ENCODE data around the gene ABCA2.

ABCA2 gene, protein sequence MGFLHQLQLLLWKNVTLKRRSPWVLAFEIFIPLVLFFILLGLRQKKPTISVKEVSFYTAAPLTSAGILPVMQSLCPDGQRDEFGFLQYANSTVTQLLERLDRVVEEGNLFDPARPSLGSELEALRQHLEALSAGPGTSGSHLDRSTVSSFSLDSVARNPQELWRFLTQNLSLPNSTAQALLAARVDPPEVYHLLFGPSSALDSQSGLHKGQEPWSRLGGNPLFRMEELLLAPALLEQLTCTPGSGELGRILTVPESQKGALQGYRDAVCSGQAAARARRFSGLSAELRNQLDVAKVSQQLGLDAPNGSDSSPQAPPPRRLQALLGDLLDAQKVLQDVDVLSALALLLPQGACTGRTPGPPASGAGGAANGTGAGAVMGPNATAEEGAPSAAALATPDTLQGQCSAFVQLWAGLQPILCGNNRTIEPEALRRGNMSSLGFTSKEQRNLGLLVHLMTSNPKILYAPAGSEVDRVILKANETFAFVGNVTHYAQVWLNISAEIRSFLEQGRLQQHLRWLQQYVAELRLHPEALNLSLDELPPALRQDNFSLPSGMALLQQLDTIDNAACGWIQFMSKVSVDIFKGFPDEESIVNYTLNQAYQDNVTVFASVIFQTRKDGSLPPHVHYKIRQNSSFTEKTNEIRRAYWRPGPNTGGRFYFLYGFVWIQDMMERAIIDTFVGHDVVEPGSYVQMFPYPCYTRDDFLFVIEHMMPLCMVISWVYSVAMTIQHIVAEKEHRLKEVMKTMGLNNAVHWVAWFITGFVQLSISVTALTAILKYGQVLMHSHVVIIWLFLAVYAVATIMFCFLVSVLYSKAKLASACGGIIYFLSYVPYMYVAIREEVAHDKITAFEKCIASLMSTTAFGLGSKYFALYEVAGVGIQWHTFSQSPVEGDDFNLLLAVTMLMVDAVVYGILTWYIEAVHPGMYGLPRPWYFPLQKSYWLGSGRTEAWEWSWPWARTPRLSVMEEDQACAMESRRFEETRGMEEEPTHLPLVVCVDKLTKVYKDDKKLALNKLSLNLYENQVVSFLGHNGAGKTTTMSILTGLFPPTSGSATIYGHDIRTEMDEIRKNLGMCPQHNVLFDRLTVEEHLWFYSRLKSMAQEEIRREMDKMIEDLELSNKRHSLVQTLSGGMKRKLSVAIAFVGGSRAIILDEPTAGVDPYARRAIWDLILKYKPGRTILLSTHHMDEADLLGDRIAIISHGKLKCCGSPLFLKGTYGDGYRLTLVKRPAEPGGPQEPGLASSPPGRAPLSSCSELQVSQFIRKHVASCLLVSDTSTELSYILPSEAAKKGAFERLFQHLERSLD (N-terminal part only)
- 106 to 205 reads per million in 2 donors for total RNA-seq

DNA sequence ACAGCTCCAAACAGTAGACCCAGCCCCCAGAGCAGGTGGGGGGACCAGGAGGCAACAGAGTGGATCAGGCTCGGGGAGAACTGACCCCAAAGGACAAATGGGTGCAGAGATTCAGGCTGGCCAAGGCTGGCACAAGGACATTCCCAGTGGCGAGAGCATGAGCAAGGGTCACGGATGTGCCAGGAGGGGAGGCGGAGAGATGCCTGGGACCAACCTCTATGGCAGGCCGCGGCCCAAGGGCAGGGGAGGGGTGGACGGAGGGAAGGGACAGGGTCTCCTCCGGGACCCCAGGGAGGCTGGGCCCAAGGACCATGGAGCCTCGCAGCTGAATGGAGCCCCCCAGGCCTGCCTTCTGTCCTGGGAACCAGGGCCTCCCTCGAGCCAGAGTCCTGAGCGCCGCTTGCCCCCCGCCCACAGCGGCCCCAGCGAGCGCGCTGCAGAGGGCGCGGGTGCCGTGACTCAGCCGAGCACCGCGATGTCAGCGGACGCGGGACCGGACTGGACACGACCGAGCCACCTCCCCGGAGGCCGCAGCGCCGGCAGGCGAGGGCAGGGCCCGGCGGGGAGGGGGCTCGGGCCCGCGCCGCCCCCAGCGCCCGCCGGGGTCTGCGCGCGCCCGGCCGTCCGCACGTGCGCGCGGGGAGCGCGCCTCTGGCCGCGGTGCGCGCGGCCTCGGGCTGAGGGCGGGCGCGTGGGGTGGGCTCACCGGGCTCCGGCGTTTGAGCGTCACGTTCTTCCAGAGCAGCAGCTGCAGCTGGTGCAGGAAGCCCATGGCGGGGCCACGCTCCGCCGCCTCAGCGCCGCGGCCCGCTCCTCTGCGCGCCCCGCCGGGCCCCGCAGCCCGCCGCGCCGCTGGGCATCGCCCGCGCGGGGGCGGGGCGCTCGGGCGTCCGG lies at the start of gene ABCA2:
ABCA2 (minus strand) TSS at position 869 of the 894 bp plus-strand sequence; CDS start at position 772, 97 bp downstream.
- DNase-seq = no peak

DNA sequence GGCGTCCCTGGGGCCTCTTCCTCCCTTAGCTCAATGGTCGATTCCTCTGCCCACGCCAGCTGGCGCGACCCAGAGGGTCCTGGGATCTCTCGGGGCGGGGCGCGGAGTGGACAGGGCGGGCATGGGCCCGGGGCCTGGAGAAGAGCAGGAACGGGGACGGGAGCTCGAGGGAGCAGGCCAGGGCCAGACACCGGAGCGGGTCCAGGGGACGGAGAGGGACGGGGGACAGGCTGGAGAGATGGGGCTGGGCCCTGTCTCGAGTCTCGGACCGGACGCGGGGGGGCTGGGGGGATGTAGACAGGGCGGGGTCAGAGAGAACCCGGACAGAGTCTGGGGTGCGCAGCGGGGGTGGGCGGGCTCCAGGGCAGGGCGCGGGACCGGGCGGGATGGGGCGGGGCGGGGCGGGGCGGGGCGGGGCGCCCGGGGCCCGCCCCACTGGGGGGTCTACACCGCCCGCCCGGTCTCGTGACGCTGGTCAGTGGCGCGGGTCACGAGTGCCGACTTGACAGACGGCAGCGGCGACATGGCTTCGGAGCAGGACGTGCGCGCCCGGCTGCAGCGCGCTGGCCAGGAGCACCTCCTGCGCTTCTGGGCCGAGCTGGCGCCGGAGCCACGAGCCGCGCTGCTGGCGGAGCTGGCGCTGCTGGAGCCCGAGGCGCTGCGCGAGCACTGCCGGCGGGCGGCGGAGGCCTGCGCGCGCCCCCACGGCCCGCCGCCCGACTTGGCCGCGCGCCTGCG lies 49.1 kb upstream of the ABCA2 start, which contains the start of gene UAP1L1:
UAP1L1 (plus strand) TSS at position 508 of the 738 bp plus-strand sequence; CDS start at position 524, 16 bp downstream.
- peak; percentile 36 for DNase-seq

DNA sequence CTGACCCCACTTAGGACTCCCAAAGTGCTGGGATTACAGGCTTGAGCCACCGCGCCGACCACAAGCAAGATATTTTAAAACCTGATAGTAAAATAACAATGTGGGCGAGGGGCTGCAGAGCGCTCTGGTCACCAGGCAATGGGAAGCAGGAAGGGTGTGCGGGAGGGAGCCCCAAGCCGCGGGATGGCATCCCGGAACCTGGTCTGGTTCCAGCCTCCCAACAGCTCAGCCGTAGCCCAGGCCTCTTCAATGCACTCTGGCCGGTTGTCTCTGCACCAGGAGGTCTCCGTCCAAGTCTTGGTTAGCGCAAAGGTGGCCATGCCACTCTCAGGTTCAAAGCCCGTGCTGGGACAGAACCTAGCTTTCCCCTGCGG lies 48.6 kb upstream of the ABCA2 start:
- no peak for DNase-seq

DNA sequence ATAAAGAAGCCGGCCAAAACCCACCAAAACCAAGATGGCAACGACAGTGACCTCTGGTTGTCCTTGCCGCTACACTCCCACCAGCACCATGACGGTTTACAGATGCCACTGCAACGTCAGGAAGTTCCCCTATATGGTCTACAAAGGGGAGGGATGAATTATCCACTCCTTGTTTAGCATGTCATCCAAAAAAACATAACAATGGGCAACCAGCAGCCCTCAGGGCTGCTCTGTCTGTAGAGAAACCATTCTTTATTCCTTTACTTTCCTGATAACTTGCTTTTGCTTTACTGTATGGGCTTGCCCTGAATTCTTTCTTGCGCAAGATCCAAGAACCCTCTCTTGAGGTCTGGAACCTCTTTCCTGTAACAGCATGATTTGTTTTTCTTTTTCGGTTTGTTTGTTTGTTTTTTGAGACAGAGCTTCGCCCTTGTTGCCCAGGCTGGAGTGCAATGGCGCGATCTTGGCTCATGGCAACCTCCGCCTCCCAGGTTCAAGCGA lies 47.3 kb upstream of the ABCA2 start:
- DNase-seq = no peak

DNA sequence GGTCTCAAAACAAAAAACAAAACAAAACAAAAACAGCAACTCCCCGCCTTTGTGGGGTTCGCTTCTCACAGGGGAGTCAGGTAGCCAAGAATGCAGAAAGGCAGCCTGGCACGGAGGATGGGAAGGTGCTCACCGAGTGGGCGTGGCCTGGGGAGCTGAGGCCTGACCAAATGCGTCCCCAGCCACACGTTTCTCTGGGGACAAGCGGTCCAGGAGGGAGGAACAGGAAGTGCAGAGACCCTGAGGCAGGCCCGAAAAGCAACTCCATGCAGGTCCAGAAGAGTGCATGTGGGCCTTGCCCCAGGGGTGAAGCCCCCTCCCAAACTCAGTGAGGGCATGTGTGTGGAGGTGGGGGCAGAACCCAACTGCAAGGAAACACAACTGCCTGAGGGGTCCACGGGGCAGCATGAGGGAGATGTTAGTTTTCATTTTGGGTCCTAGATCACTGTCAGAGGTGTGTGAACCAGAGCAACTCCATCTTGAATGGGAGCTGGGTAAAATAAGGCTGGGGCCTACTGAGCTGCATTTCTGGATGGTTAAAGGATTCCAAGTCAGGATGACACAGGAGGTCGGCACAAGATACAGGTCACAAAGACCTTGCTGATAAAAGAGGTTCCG lies 46.7 kb upstream of the ABCA2 start:
- no peak for DNase-seq

DNA sequence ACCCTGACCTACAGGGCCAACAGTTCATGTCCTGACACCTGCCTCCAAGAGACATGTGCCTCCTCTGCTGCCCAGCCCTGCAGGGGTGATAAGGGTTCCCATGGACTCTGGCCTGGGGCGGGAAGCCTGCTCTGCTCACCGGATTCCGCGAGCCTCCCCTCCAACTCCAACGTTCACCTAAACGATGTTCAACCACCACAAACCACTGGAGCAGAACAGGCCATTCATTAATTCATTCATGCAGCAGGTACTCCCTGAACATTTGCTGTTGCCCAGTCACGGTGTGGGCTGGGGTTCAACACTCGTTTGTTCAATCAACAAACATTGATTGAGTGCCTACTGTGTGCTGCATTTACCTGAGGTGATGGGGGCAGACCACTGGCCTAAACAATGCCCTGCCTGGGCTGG lies 46.0 kb upstream of the ABCA2 start:
- DNase-seq = no peak

DNA sequence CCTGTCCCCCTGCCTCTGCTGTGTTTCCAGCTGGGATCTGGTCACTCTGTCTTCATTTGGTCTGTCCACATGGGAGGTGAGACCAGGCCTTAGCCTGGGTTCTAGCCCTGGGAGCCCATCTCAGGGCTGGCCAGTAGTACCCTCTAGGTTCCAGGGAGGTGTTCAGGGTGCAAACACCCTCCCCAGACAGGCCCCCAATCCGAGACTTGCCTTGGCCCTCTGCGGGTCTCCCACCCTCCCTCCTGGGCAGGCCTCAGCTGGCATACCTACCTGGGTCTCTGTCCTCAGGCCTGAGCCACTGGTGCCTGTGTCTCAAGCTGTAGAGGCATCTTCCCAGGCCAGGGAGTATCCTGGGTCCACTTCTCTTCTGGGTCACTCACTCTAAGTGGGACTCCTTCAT lies 43.2 kb upstream of the ABCA2 start:
- DNase-seq = no peak

DNA sequence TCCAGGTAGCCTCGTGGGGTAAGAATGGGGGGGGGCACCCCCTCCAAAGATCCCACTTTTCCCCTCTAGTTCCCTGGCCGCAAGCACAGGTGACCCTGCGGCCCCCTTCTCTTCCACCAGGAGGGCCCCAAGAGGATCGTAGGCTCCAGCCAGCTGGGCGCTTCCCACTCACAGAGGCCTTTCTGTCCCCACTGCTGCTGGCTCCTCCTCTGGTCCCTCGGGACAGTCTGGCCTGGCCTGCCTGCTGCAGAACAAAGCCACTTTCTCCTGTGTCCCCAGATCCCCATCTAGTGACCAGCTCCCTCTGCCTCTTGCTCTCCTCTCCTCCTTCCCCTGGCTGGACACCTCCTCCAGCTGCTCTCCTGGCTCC lies 42.9 kb upstream of the ABCA2 start:
- DNase-seq = no peak

DNA sequence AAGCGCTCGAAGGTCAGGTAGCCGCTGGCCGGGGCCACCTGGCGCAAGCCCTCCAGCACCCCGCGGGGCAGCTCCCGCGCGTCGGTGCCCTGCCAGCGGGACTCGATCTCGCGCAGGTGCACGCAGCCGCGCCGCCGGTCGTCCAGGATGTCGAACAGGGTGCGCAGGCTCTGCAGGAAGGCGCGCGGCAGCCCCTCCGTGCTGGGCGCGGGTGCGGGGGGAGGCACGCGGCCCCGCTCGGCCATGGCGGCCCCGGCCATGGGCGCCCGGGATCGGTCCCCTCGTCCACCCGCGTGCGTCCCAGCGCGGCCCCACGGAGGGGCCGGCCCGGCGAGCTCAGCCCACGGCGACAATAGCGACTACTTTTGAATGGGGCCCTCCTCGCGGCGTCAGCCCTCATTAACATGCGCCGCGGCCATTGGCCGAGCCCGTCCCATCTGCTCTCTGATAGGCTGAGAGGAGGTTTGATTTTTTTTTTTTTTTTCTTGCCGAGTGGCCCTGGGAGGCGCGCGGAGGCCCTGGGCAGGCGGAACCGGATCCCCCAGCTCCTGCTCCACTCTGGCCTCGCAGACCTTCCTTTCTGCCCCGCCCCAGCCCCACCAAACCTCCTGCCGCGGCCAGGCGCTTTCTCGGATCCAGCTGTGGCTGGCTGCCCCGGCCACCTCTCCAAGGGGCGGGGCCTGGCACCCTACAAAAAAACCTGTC lies 42.3 kb upstream of the ABCA2 start, which contains the start of gene SAPCD2:
SAPCD2 (minus strand) TSS at position 357 of the 705 bp plus-strand sequence; CDS start at position 260, 97 bp downstream.
- DNase-seq = peak; percentile 77

DNA sequence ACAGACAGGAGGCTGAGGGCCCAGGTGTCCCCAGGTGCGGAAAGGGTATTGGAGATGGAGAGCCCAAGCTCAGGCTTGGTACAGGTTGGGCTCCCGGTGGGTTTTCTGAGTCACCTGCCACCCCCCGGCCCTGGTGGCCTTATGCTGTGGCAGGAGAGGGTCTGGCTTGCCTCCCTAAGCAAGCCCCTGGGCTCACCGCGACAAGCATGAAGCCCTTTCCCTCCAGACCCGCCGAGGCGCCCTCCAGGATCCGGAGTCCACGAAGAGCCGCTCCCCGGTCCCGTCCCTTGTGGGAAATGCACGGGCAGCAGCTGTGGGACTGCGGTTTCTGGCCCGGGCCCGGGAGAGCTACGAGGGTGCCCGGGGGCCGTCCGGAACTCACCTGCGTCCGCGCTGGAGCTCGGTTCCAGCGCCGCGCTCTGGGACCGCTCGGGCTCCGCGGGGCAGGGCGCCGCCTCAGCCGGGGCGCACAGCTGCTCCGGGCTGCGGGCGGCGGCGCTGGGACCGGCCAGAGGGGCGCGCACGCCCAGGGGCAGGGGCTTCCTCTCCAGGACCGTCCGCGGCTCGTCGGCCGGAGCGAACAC lies 41.6 kb upstream of the ABCA2 start:
- no peak for DNase-seq

DNA sequence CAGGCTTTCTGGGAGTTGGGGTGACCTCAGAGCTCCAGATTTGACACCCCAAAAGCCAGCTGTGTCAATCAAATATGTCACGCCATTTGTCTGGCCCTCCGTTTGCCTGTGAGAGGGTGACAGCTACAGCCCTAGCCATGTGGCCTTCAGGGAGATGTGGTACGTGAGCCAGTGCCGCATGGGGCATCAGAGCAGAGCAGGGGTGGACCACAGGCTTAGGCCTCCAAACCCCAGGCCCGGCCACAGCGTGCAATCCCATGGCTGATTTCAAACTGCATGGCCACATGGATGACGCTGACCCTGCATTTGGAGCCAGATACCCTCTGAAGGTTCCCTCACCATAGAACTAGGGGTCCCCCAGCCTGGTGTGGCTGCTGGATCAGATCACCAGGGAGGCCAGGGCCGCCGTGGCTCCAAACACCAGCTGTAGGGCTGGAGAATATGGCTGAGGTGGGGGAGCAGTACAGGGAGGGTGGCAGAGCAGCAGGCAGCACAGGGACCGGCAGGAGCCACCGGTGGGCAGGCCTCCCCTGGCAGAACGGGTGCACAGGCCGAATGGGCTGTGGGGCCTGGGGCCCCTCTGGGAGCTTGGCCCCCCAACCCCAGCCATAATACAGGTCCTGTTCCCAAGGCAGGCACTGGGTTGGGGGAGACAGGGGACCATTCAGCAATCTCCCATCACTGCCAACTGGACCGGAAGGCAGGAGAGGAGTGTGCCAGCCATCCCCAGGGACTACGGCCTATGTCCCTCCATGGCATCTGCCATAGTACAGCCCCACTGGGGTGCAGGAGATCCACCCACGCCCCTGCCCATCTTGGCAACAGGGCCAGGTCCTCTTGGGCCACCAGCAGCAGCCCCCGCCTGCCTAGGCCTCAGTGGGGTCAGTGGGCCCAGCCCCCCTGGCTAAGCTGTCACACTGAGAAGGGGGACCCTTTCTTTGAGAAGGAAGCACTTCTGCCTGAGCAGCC lies 40.8 kb upstream of the ABCA2 start:
- no peak for DNase-seq

DNA sequence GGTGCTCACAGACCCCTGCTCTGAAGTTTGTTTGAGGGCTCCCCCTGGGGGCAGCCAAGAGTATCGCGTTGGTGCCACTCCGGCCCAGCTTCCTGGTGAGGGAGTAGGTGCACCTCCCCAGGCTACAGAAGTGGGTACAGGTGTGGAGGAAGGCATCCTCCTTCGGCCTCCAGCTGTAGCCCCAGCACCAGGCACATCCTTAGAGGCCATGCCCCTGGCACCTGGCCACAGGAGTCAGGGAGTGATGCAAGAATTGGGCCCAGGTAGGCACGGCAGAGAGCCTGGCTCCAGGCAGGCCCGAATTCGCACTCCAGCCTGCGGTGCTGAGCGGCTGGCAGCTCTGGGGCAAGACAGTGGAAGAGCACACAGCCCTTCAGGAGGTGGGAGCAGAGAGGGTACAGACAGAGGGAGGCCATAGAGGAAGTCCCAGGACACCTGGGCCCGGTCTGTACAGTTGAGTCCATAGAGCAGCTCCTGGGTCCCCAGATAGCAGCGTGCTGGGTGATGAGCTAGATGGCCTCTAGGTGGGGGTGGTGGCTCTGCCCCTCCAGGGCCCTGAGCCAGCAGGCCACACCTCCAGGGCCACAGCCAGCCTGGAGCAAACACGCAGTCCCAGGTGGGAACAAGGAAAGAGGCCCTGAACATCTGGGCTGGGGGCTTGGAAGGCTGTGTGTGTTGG lies 40.0 kb upstream of the ABCA2 start:
- DNase-seq = peak; percentile 82

DNA sequence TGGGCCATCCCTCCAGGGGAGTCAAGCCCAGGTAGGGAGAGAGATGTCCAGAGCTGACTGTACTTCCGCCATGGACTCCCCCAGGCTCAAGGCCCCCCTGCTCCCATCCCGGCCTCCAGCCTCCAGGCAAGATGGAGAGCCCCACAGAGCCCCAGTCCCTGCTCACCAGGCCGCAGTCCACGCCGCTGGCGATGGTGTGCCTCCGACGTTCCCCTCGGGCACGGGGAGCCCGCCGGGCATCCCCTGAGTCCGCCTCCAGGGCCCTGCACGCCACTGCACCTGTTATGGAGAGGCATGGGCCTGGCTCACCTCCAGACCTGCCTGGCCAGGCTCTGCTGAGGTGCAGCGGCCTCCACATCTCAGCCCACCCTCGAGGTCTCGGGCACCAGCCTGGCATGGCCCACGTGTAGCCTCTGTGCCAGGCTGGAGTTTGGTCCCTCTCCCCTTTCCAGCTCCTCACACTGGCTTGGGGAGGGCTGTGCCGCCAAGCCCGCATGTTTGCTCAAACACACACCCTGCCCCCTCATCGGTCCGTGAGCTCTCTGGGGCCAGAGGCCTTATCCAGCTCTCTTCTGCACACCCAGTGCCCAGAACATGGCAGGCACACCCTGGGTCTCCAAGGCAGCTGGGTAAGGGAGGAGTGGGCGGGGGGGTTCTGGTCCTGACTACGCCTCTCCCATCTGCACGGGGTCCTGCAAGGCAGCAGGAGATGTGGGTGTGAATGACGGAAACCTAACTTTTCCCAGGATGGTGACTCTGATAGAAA lies 38.2 kb upstream of the ABCA2 start:
- no peak for DNase-seq

DNA sequence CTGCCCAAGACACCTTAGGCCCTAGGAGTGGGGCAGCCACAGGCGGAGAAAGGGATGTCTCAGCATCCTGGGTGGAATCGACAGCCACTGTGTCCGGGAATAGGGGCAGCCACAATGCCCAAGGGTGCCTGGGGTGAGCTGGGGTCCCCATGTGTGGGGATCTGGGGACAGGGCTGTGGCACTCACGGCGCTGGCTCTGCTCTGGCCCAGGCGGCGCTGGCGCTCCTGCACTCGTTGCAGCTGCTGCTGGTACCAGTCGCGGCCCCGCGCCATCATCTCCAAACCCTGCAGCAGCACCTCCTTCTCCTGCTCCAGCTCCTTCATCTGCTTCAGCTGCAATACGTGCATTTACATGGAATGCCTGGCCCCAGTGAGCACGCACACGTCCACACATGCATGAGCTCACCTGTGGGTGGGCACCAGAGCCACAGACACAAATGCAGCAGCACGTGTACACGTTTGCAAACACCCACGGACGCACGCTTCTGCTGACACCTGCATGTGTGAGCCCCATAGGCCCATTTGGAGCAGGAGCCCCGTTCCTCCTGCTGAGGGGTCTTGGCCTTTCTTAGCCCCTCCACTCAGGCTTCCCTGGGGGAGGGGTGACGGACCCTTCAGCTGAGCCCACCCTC lies 37.4 kb upstream of the ABCA2 start:
- DNase-seq = no peak

DNA sequence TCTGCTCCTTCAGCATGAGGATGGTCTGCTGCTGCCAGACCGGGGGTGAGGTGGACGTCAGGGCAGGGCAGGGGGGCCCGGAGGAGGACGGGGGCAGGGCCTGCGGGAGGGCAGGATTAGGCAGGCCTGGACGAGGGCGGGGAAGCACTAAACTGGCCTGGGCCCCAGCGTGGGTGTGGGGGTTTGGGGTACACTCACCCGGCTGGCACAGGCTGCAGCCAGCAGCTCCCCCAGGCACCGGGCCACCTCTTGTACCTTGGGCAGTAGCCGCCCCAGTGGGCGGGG lies 36.8 kb upstream of the ABCA2 start:
- DNase-seq = no peak
